Liver (tissue), 9 donors: ENCODE measurements around the gene PDE6B. TPM values are rescaled to one million over a fixed set of nuclear protein-coding genes. Genes with fewer than 3 reads are reported as not detected.
"Not testable (repeated sequence)": the region's sequence is repeated elsewhere in the genome, so short reads cannot be mapped to it uniquely, and the experiment has no call there.

Experiments used
- DNase-seq: peaks from one replicate; pipeline ENCODE4 v3.0.0-alpha.2; 2017; ENCODE audit warnings: low spot score
- H3K27ac ChIP-seq, 2 donors: one replicate each; pipeline ENCODE4 v1.7.0; 2013; ENCODE audit warnings: inconsistent platforms in 2 of 2, low read length in 2 of 2, control low read depth in 1 of 2, low read depth in 1 of 2, mild to moderate bottlenecking in 1 of 2
- H3K27me3 ChIP-seq, 4 donors: one replicate each; pipeline versions ENCODE4 v1.6.1 to v1.7.0; 2013; ENCODE audit warnings: low read length in 3 of 4, inconsistent platforms in 1 of 4, mild to moderate bottlenecking in 1 of 4, moderate library complexity in 1 of 4; ENCODE audit not compliant: control insufficient read depth in 4 of 4, insufficient read depth in 4 of 4
- H3K36me3 ChIP-seq, 4 donors: one replicate each; pipeline versions ENCODE4 v1.6.1 to v1.7.0; 2013; ENCODE audit warnings: low read length in 3 of 4, mild to moderate bottlenecking in 3 of 4, low read depth in 1 of 4, moderate library complexity in 1 of 4; ENCODE audit not compliant: control insufficient read depth in 4 of 4, insufficient read depth in 3 of 4
- H3K4me1 ChIP-seq, 4 donors: one replicate each; pipeline versions ENCODE4 v1.6.1 to v1.7.0; 2013; ENCODE audit warnings: low read length in 3 of 4, mild to moderate bottlenecking in 3 of 4, moderate library complexity in 1 of 4; ENCODE audit not compliant: control insufficient read depth in 4 of 4, insufficient read depth in 4 of 4
- H3K4me3 ChIP-seq, 3 donors: one replicate each; pipeline versions ENCODE4 v1.6.1 to v1.7.0; 2013; ENCODE audit warnings: low read length in 3 of 3, control low read depth in 1 of 3, low read depth in 1 of 3, mild to moderate bottlenecking in 1 of 3
- H3K9ac ChIP-seq, 2 donors: one replicate each; pipeline ENCODE4 v1.7.0; 2013; ENCODE audit warnings: low read length in 2 of 2, mild to moderate bottlenecking in 2 of 2, moderate library complexity in 2 of 2, control low read depth in 1 of 2, low read depth in 1 of 2
- H3K9me3 ChIP-seq, 4 donors: one replicate each; pipeline versions ENCODE4 v1.6.1 to v1.7.0; 2013; ENCODE audit warnings: low read length in 3 of 4; ENCODE audit not compliant: control insufficient read depth in 4 of 4
- ATF3 ChIP-seq: IDR thresholded peaks from 2 replicates; pipeline ENCODE4 v1.6.1; 2016; ENCODE audit warnings: antibody characterized with exemption
- CTCF ChIP-seq: fragments of 150-350 bp; IDR thresholded peaks from 2 replicates; pipeline ENCODE4 v1.5.1; 2017; ENCODE audit warnings: improper control_type of control experiment, low read depth, low read length; ENCODE audit not compliant: missing input control
- EGR1 ChIP-seq, 2 donors: IDR thresholded peaks; 2 replicates each; pipeline ENCODE4 v1.6.1; 2016 to 2018; ENCODE audit warnings: antibody characterized with exemption in 2 of 2, low read depth in 2 of 2
- FOXA1 ChIP-seq: IDR thresholded peaks from 2 replicates; pipeline ENCODE4 v1.6.1; 2016; ENCODE audit warnings: antibody characterized with exemption
- FOXA2 ChIP-seq: IDR thresholded peaks from 2 replicates; pipeline ENCODE4 v1.6.1; 2016; ENCODE audit warnings: antibody characterized with exemption
- GABPA ChIP-seq, 2 donors: IDR thresholded peaks in 1 of 2; conservative IDR thresholded peaks in 1 of 2; 2 replicates each; pipeline ENCODE4 v1.6.1; 2016; ENCODE audit warnings: antibody characterized with exemption in 2 of 2, mild to moderate bottlenecking in 1 of 2, moderate library complexity in 1 of 2
- HNF4A ChIP-seq, 2 donors: conservative IDR thresholded peaks; 2 replicates each; pipeline ENCODE4 v1.6.1; 2016; ENCODE audit warnings: antibody characterized with exemption in 2 of 2, mild to moderate bottlenecking in 2 of 2
- HNF4G ChIP-seq: IDR thresholded peaks from 2 replicates; pipeline ENCODE4 v1.6.1; 2016; ENCODE audit warnings: antibody characterized with exemption
- MAX ChIP-seq: IDR thresholded peaks from 2 replicates; pipeline ENCODE4 v1.6.1; 2016; ENCODE audit warnings: antibody characterized with exemption
- NR2F2 ChIP-seq: IDR thresholded peaks from 2 replicates; pipeline ENCODE4 v1.6.1; 2016; ENCODE audit warnings: antibody characterized with exemption
- RAD21 ChIP-seq, 2 donors: IDR thresholded peaks; 2 replicates each; pipeline ENCODE4 v1.6.1; 2016; ENCODE audit warnings: antibody characterized with exemption in 2 of 2, mild to moderate bottlenecking in 2 of 2
- RXRA ChIP-seq, 2 donors: IDR thresholded peaks; 2 replicates each; pipeline ENCODE4 v1.6.1; 2017 to 2018; ENCODE audit warnings: antibody characterized with exemption in 2 of 2, mild to moderate bottlenecking in 1 of 2
- SP1 ChIP-seq: IDR thresholded peaks from 2 replicates; pipeline ENCODE4 v1.6.1; 2018; ENCODE audit warnings: antibody characterized with exemption, mild to moderate bottlenecking
- TAF1 ChIP-seq: conservative IDR thresholded peaks from 2 replicates; pipeline ENCODE4 v1.6.1; 2016; ENCODE audit warnings: antibody characterized with exemption, mild to moderate bottlenecking
- YY1 ChIP-seq: IDR thresholded peaks from 2 replicates; pipeline ENCODE4 v1.6.1; 2016; ENCODE audit warnings: antibody characterized with exemption, mild to moderate bottlenecking
- ZBTB33 ChIP-seq: IDR thresholded peaks from 2 replicates; pipeline ENCODE4 v1.6.1; 2016; ENCODE audit warnings: antibody characterized with exemption
- WGBS: extraction: QIAGEN DNeasy Blood & Tissue Kit; methylation state at CpG from one replicate; pipeline ENCODE4 v1.1.7; 2013; 5-methylcytosine and 5-hydroxymethylcytosine counted together
- polyA plus RNA-seq, 2 donors: library from polyadenylated mRNA; stranded (reverse) in 1 of 2; unstranded in 1 of 2; fragments of 200-250 nt in 1 of 2; fragments of >200 nt in 1 of 2; fragmentation: Nextera tagmentation in 1 of 2; extraction: Ambion mirVana in 1 of 2; gene quantifications; one replicate each; pipeline versions ENCODE4 v1.2.1 to v1.2.3, GENCODE V29; 2013 to 2015
- total RNA-seq, 2 donors: library from RNA; depleted of rRNA; stranded (reverse); fragments of >200 nt; gene quantifications; one replicate each; pipeline ENCODE4 v1.2.3, GENCODE V29; 2014
- donor health status: healthy.
- donor health status: healthy.
- donor health status: healthy.
- donor health status: healthy.
- donor health status: healthy.

PDE6B gene
- total and polyA plus RNA-seq, 4 donors = 0.28 to 7.3 (median 0.49) TPM

GRCh38 chr4:666822-667544, 41.6 kb downstream of the PDE6B start:
- H3K4me1 ChIP-seq = no peaks in the 10 kb centered on the region
- no peak overlapping the region for H3K27ac ChIP-seq
- no peak for TF ChIP-seq CTCF
- TF ChIP-seq HNF4G = no peak
- TF ChIP-seq ATF3 = no peak
- TF ChIP-seq GABPA (IDR thresholded peaks at IDR 0.05 in 1 of 2, conservative IDR thresholded peaks at IDR 0.05 in 1 of 2) = no peak
- no peak for TF ChIP-seq EGR1 (IDR thresholded peaks at IDR 0.05; ENCODE audit: low read depth in 2 of 2)
- TF ChIP-seq MAX = no peak
- TF ChIP-seq RXRA (IDR thresholded peaks at IDR 0.05) = no peak
- TF ChIP-seq SP1 = no peak
- no peak for TF ChIP-seq ZBTB33
- 85% methylated on average over 28 of the region's 28 CpGs for WGBS
- H3K36me3 ChIP-seq = peaks cover 1 to 14% (median 8%) of the 10 kb centered on the region in 4 donors
- no peak for DNase-seq
- H3K27me3 ChIP-seq = no peaks in the 10 kb centered on the region
- no peak overlapping the region for H3K9ac ChIP-seq
- no peak overlapping the region for H3K4me3 ChIP-seq
- no peaks in the 10 kb centered on the region for H3K9me3 ChIP-seq

- peaks cover 2 to 18% (median 13%) of the 10 kb centered on the region in 4 donors for H3K36me3 ChIP-seq
- no peaks in the 10 kb centered on the region for H3K4me1 ChIP-seq
- no peak overlapping the region for H3K27ac ChIP-seq
- no peak overlapping the region for H3K9ac ChIP-seq
- no peak overlapping the region for H3K4me3 ChIP-seq
- 69% methylated on average over 10 of the region's 10 CpGs for WGBS
- DNase-seq = no peak
- TF ChIP-seq FOXA2 (no peak), YY1 (no peak), RAD21 (IDR thresholded peaks at IDR 0.05) (no peak), NR2F2 (no peak), MAX (no peak), GABPA (IDR thresholded peaks at IDR 0.05 in 1 of 2, conservative IDR thresholded peaks at IDR 0.05 in 1 of 2) (no peak), TAF1 (no peak), HNF4A (conservative IDR thresholded peaks at IDR 0.05) (no peak), RXRA (IDR thresholded peaks at IDR 0.05) (no peak), FOXA1 (no peak)
- no peaks in the 10 kb centered on the region for H3K27me3 ChIP-seq
- no peaks in the 10 kb centered on the region for H3K9me3 ChIP-seq
Observed at GRCh38 chr4:667545-667925, 42.2 kb downstream of the PDE6B start.

GRCh38 chr4:668219-668618, 42.8 kb downstream of the PDE6B start:
- not testable (repeated sequence) for H3K27me3 ChIP-seq, H3K9ac ChIP-seq, H3K9me3 ChIP-seq, DNase-seq, H3K27ac ChIP-seq, H3K4me3 ChIP-seq, H3K4me1 ChIP-seq
- WGBS = 93% methylated on average over 6 of the region's 6 CpGs
- H3K36me3 ChIP-seq = peaks cover 5 to 18% (median 14%) of the 10 kb centered on the region in 4 donors

- H3K9ac ChIP-seq, H3K27me3 ChIP-seq, H3K4me3 ChIP-seq, H3K9me3 ChIP-seq, DNase-seq, H3K27ac ChIP-seq: not testable (repeated sequence)
- H3K4me1 ChIP-seq = peaks cover 4 to 10% (median 8%) of the 10 kb centered on the region in 4 donors
- H3K36me3 ChIP-seq = peaks cover 5 to 18% (median 14%) of the 10 kb centered on the region in 4 donors
- 92% methylated on average over 11 of the region's 11 CpGs for WGBS
Observed at GRCh38 chr4:669806-670559, 44.6 kb downstream of the PDE6B start.
